ENCODE measurements around the gene CCDC87.

Gene CCDC87

DNA sequence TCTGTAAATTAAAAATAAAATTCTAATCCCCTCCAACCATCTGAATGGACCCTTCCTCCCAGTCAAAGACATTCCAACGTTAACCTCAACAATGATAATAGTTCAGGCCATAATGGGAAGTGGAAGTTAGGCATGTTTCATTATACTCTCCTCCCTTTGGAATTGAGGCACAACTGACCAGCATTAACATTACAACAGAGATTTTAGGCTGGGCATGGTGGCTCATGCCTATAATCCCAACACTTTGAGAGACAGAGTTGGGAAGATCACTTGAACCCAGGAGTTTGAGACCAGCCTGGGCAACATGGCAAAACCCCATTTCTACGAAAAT is 22.0 kb downstream of the CCDC87 start:
- DNase-seq: no peak

DNA sequence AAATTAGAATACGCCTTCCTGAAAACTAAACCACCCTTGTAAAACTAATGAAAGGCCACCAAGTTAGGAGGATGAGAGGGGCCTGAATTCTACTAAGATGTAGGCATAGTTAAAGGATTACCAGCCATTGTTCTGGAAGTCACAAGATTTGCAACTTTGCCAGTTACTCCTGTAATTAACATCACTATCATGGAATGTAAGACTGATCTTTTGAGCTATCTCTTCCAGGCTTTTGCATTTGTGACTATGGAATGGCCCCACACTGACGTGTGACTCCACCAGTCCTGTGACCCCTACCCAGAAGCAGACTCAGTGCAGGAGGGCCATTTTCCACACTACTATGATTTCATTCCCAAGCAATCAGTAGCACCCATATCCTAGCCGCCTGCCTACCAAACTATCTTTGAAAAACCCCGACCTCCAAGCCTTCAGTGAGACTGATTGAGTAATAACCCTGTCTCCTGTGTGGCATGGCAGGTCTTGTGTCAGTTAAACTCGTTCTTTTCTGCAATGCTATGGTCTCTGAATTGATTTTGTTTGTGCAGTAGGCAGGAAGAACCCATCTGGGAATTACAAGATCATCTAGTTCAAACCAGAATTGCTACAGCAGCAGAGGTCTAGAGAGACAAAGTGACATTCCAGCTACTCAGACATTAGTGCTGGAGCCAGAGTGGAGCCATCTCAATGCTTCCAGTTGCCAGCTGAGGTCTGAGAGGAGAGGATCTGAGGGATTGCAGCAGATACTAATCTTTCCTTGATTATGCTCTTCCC is 22.6 kb downstream of the CCDC87 start:
- no peak for DNase-seq

DNA sequence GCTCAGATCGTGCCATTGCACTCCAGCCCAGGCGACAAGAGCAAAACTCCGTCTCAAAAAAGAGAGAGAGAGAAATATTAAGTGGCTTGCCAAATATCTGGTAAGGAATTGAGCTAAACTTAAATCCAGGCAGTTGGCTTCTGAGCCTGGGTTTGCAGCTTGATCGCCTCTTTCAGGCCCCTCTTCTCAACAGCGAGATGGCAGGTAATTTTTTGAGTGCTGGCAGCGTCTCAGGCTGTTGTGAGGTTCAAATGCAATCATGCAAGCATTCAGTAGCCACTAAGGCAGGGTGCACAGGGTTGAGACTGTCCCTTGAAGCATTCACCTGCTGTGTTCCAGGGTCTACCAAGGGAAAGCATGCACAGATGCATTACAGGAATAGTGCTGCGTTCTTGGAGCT is 23.8 kb downstream of the CCDC87 start:
- DNase-seq: no peak

DNA sequence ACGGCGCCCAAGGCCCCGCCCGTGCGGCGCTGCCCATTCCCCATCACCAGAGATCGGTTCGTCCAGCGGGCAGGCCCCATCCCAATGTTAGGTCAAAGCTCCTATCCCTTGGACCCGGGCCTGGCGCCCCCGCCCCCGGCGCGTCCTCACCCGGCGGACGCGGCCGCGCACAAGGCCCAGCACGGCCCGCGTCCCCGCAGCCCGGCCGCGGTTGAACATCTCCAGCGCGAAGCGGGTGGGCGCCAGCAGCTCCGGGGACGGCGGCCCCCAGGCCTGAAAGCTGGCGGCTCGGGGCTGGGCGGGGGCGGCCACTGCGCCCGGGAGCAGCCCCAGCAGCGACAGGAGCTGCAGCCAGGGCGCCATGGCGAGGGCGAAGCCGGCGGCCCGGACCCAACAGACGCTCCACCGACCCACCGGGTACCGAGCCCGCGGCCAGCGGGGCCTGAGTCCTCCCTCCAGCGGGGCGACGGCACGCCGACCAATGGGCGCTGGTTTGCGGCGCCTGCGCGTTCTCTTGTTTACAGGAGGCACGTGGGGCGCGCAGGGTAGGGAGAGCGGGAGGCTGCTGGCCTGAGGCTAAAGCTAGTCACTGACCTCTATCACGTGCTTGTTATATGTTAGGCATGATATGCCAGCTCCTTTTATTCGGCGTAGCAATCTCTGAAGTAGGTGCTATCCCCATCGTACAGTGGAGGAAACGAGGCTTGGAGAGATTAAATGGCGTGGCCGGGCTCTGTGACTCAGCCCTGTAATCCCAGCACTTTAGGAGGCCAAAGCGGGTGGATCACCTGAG is 24.5 kb downstream of the CCDC87 start, which contains the start of gene CTSF:
CTSF (minus strand) TSS at position 483 of the 793 bp plus-strand sequence; CDS start at position 363, 120 bp downstream.
- DNase-seq: peak; percentile 72

DNA sequence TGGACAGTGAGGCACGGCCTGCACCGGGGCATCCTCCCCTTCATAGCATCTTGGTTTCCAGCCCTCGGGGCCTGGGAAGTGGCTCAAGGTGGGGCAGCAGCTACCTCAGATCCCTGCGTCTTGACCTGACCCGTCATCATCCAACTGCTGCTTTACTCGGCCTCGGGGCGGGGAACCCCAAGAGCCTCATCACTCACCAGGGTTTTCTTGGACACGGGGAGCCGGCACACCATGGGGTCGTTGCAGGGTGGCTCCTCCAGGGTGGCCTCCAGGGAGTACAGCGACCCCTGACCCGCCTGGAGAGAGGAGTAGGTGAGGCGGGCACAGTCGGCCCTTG is 25.1 kb downstream of the CCDC87 start:
- DNase-seq: no peak

DNA sequence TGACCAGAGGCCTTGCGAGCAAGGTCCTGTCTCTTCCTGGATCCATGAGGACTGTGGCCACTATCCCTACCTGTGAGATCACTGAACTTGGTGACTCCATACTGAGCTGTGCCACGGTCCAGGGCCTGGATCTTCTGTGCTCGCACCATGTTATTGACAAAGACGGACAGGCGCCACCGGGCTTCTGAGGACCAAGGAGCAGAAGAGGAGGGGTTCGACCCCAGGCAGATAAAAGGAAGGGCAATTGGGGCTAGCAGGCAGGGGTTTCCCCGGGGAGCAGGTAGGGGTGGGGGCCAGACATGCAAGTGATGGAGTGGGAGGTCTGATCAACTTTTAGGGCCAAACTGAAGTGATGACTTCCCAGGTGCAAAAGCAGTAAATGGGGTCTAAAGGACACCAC is 26.6 kb downstream of the CCDC87 start:
- no peak for DNase-seq

DNA sequence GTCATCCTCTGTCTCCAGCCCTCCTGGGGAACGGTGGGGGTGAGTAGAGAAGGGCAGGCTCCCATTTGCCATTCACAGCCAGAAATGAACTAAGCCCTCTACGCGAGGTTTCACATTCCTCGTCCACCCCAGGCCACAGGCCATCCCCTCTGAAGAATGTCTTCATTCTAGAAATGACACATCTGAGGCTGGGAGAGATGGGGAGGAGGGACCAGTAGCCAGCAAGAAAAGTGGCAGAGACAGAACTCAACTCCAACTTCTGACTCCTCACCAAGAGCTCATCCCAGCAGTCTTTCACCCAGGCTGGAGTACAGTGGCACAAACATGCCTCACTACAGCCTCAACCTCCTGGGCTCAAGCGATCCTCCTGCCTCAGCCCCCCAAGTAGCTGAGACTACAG is 27.9 kb downstream of the CCDC87 start:
- DNase-seq: no peak

DNA sequence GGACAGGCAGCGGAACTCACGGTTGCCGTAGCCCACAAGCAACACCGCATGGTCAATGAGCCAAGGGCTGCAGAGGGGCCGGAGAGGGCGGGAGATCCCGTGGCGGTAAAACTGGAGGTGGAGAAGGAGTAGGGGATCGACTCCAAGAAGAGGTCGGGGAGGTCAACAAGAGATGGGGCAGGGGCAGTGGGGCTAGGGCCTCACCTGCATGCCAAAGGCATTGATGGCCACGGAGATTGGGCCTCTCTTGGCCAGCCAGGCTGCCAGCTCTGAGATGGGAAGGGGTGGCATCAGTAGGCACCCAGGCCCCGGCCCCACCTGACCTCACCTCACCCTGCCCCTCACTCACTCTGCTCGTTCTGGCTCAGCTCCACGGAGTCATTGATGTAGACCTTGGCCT is 28.3 kb downstream of the CCDC87 start:
- no peak for DNase-seq

DNA sequence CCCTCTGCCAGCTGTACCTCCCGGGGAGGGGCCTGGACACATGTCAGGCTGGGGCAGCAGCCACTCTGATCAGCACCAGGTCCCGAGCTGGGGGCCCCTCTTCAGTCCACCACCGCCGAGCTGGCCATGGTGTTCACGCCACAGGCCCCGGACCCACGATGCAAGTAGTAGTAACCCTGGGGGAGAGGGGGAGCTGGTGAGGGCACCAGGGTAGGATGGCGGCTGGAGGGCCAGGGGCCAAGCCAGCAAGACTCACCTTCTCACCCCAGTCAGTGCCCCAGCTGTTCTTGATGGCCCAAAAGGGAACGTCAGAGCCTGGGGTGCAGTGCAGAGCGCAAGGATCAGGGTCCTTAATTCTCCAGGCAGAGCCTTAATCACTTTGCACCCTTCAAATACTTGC is 29.0 kb downstream of the CCDC87 start:
- DNase-seq: no peak

DNA sequence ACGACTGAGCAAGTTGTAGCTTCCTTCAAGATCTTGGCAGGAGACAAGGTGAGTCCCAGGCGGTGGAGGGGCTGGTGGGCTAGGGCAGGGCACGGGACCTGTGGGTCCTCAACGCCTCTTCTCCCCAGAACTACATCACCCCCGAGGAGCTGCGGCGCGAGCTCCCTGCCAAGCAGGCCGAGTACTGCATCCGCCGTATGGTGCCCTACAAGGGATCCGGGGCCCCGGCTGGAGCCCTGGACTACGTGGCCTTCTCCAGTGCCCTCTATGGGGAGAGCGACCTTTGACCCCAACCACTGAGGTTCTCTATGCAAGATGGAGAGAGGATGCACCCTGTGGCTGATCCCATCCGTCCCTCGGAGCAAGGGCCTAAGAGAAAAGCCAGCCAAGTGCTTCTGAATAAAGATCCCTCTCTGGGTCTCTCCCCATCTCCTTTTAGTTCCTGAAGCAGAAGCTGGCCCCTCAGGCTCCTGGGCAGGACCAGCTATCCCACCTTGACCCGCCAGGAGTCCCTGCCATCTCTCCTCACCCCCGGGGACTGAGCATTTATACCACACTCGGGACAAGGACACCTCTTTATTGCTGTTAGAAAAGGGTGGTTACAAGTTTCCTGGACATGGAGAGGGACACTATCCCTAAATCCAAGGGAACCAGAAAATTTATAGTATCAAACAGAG is 29.8 kb downstream of the CCDC87 start:
- no peak for DNase-seq

DNA sequence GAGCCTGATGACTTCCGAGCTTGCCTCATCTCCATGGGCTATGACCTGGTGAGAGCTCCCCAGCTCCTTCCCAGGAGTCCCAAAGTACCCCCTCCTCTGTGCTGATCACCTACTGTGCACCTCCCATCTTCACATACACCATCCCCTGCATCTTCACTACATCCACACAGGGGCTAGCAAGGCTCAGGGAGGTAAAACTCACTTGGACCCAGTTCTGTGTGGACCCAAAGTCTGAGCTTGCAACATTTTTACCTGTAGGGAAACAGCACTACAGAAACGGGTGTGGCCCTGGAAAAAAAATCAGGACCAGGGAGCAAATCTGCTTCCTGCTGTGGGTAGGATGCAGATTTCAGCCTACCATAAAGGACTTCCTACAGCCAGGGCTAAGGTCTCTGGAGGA is 30.6 kb downstream of the CCDC87 start:
- no peak for DNase-seq

DNA sequence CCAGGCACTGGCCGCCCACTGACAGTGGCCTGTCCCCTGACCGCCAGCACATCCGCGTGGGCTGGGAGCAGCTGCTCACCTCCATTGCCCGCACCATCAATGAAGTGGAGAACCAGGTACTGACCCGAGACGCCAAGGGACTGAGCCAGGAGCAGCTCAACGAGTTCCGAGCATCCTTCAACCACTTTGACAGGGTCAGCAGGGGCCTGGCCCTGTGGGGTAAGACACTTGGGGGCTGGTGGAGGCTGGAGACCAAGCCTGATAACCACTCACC is 31.0 kb downstream of the CCDC87 start:
- DNase-seq: no peak

DNA sequence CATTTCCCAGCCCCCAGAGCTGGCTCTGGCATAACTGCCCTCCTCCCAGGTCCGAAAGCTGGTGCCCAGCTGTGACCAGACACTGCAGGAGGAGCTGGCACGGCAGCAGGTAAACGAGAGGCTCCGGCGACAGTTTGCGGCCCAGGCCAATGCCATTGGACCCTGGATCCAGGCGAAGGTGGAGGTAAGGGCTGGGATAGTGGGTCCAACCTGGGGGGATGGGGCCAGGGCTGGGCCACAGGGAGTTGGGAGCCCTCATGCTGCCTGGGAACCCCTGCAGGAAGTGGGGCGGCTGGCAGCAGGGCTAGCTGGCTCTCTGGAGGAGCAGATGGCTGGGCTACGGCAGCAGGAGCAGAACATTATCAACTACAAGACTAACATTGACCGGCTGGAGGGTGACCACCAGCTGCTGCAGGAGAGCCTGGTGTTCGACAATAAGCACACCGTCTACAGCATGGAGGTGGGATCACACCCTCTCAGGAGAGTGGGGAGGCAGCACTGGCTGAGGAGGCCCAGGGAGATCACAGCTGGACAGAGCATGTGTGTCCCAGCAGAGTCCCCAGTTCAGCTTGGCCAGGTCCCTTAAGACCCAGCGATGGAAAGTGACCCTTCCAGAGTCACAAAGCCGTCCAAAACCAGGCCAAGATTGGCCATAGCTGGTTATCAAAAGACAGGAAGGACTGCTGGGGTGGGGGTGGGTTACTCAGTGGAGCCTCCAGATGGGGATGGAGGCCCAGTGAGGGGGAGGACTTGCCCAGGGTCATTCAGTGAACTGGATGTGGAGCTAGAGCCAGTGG is 31.5 kb downstream of the CCDC87 start:
- no peak for DNase-seq

DNA sequence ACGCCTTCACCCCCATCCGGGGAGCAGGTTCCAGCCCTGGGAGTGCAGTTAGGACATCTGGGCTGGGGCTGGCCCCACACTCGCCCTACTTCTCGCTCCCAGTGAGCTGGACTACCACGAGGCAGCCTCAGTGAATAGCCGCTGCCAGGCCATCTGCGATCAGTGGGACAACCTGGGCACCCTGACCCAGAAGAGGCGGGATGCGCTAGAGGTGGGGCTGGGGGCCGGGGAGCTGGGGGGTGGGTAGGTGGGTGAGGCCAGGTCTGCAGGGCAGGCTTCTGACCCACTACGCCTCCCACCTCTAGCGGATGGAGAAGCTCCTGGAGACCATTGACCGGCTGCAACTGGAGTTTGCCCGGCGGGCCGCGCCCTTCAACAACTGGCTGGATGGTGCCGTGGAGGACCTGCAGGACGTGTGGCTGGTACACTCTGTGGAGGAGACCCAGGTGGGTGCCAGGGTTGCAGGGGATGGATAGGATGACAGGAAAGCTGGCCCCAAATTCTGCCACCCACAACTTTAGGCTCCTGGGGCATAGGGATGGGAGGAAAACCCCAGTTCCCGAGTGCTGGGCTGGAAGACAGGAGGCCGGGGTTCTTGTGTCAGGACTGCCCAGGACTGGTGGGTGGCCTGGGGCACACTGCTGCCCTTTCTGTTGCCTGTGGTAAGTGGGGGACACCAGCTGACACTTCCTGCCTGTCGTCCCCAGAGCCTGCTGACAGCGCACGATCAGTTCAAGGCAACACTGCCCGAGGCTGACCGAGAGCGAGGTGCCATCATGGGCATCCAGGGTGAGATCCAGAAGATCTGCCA is 32.8 kb downstream of the CCDC87 start:
- DNase-seq: no peak

DNA sequence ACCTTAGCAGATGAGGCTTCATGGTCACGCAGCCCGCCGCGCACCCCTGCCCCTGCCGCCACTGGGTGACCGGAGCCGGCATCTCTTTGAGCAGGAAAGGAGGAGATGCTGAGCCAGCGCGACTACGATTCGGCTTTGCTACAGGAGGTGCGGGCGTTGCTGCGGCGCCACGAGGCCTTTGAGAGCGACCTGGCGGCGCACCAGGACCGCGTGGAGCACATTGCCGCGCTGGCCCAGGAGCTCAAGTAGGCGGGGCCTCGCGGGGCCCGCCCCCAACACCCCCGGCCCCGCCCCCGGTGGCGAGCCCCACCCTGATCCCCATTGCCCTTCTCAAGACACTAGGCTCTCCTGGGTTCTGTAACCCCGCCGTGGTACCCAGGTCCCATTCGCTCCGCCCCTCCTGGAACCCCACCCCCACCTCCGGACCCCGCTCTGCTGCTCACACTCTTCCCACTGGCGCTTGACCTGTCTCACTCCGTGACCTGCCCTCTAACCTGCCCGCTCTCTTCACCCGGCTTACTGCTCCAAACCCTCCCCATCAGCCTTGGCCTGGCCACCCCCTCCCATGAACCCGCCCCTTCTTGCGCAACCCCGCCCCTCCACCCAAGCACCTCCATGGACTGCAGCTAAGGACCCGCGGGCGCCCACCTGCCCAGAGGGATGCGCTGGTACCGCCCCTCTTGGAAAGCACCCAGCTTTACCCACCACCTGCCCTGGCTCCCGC is 33.6 kb downstream of the CCDC87 start:
- no peak for DNase-seq

DNA sequence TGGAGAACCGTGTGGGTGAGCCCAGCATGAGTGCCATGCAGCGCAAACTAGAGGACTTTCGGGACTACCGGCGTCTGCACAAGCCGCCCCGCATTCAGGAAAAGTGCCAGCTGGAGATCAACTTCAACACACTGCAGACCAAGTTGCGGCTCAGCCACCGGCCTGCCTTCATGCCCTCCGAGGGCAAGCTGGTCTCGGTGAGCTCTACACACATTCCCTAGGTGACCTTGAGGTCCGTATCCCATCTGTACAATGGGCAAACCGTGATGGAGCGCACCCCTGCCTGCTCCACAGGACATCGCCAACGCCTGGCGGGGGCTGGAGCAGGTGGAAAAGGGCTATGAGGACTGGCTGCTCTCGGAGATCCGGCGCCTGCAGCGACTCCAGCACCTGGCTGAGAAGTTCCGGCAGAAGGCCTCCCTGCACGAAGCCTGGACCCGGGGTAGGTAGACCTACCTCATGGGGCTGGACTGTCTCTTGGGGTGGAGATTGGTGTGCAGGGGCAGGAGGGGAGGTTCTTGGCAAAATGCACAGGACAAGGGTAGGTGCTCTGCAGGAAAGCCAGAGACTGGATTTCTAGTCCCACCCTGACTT is 35.0 kb downstream of the CCDC87 start:
- no peak for DNase-seq

DNA sequence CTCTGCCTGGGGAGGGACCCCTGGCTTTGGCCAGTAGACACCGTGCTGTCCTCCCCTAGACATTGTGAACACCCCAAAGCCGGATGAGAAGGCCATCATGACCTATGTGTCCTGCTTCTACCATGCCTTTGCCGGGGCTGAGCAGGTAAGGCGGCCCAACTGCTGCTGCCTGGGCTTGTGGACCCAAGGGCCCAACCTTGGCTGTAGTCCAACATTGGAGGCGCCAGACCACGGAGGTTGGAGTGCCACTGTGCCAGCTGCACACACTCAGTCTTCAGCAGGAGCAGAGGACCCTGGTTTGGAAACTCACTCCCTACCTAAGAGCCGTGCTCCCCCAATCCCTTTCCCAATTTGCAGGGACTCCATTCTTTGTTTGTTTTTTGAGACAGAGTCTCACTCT is 36.8 kb downstream of the CCDC87 start:
- peak; percentile 85 for DNase-seq

DNA sequence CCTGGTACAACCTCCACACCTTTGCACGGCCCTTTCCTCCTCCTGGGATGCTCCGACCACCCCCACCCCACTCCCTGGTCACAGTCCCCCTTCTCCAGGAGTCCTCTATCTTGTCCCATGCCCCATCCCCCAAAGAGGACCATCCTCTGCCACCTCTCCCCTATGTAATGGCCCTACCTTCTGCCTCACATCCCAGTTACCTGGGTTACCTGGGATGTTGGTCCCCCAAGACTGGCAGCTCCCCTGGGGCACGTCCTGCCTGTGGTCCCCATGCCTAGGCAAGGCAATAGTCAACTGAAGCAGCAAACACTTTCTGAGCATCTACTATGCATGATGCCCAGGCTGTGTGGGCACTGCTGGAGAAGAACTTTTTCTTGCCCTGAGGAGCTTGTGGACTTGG is 37.4 kb downstream of the CCDC87 start:
- DNase-seq: no peak

DNA sequence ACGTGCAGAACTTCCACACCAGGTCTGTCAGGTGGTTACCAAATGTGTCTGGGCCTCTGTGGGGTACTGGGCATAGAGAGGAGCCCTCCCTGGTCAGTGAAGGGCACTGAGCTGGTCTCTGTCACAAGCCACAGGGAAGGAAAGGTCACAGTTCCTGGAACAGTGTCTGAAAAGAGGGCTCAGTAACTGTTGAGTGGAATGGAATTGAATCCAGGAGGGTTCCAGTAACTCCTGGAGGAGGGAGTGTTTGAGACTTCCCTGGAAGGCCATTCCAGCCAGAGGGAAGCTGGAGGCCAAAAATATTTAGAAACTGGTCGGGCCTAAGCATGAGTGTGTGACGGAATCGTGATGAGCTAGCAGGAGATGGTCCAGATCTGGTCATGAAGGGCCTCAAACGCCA is 38.3 kb downstream of the CCDC87 start:
- no peak for DNase-seq

DNA sequence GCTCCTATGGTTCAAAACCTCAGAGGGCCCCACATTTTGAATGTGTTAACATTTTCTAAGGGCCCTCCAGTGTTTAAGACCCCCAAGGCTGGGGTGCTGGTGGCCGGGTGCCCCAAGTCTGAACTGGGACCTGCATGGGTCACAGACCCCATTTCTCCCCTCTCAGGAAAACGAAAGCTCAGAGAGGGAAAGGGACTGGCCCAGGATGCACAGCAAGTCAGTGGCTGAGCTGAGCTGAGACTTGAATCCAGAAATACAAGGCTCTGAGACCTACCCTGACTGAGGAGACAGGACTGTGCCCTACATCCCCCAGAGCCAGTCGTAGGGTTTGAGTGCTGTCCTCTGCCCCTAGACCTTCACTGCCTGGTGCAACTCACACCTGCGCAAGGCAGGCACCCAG is 42.0 kb downstream of the CCDC87 start:
- DNase-seq: no peak

DNA sequence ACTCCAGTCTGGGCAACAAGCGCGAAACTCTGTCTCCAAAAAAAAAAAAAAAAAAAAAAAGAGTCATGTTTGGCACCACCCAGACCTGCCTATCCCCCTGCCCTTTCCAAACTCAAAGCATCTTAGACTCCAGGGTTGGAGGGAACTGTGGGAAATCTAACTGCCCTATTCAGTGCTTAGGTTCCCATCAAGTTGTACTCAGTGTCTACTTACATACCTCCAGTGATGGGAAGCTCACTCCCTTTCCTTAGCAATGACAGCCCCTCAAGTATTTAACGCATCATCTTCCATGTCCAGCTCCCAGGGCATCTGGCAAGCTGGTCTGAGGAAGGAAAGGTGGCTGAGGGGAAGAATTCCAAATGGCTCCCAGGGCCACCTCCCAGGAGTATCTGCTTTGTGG is 43.2 kb downstream of the CCDC87 start:
- DNase-seq: no peak

All from NCI-H510A (cell line).